Fibroblast of lung (primary cell): ENCODE data around the gene PRAMEF1. TPM values are rescaled to one million over a fixed set of nuclear protein-coding genes. Genes with fewer than 3 reads are reported as not detected.

Experiments used
- DNase-seq, 2 donors: peaks; one replicate each; pipeline versions ENCODE4 v3.0.0 to v3.0.0-alpha.2; 2010; ENCODE audit warnings: low read depth in 2 of 2
- H2AFZ ChIP-seq: 2 replicates; pipeline ENCODE4 v1.5.1; 2012; ENCODE audit warnings: low read length, control low read depth, inconsistent platforms
- H3K27ac ChIP-seq: 2 replicates; pipeline ENCODE4 v1.5.1; 2011; ENCODE audit warnings: low read length, control low read depth; ENCODE audit not compliant: insufficient read depth
- H3K27me3 ChIP-seq: 2 replicates; pipeline ENCODE4 v1.5.1; 2011; ENCODE audit warnings: mild to moderate bottlenecking, low read length; ENCODE audit not compliant: control insufficient read depth, insufficient read depth
- H3K36me3 ChIP-seq: 2 replicates; pipeline ENCODE4 v1.5.1; 2011; ENCODE audit warnings: low read length; ENCODE audit not compliant: control insufficient read depth, insufficient read depth
- H3K4me1 ChIP-seq: 2 replicates; pipeline ENCODE4 v1.5.1; 2011; ENCODE audit warnings: low read length; ENCODE audit not compliant: control insufficient read depth, insufficient read depth; ENCODE audit errors: extremely low read depth
- H3K4me2 ChIP-seq: 2 replicates; pipeline ENCODE4 v1.5.1; 2011; ENCODE audit warnings: low read length, control low read depth; ENCODE audit not compliant: insufficient read depth; ENCODE audit errors: extremely low read depth
- H3K4me3 ChIP-seq, 4 experiments: fragments of 200-600 bp in 1 of 4; sonication (generic) in 1 of 4; replicated peaks in 1 of 4; 2 replicates each; pipeline ENCODE4 v1.5.1; 2011 to 2016; ENCODE audit warnings: low read length in 4 of 4, low read depth in 3 of 4, mild to moderate bottlenecking in 3 of 4, control low read depth in 2 of 4, inconsistent platforms in 1 of 4, mixed read lengths in 1 of 4; ENCODE audit not compliant: insufficient read depth in 1 of 4; ENCODE audit errors: control extremely low read depth in 1 of 4
- H3K79me2 ChIP-seq: 2 replicates; pipeline ENCODE4 v1.5.1; 2012; ENCODE audit warnings: mild to moderate bottlenecking, low read length, inconsistent platforms; ENCODE audit not compliant: control insufficient read depth, insufficient read depth
- H3K9ac ChIP-seq: 2 replicates; pipeline ENCODE4 v1.5.1; 2011; ENCODE audit warnings: mild to moderate bottlenecking, low read length, control low read depth; ENCODE audit not compliant: insufficient read depth
- H3K9me3 ChIP-seq: 2 replicates; pipeline ENCODE4 v1.5.1; 2012; ENCODE audit warnings: low read depth, low read length; ENCODE audit not compliant: control insufficient read depth, insufficient read depth
- H4K20me1 ChIP-seq: 2 replicates; pipeline ENCODE4 v1.5.1; 2011; ENCODE audit warnings: low read length; ENCODE audit not compliant: control insufficient read depth, insufficient read depth; ENCODE audit errors: extremely low read depth
- CTCF ChIP-seq, 2 donors: IDR thresholded peaks in 1 of 2; conservative IDR thresholded peaks in 1 of 2; 1 replicate in 1 of 2; 2 replicates in 1 of 2; pipeline ENCODE4 v1.5.1; 2011 to 2012; ENCODE audit warnings: low read length in 2 of 2, control low read depth in 1 of 2, inconsistent platforms in 1 of 2, low read depth in 1 of 2, mild to moderate bottlenecking in 1 of 2
- EZH2 ChIP-seq: IDR thresholded peaks from 2 replicates; pipeline ENCODE4 v1.5.1; 2012; ENCODE audit warnings: low read length, control low read depth, mild to moderate bottlenecking; ENCODE audit errors: missing control alignments
- polyA plus RNA-seq, 2 donors: library from polyadenylated mRNA; depleted of rRNA in 1 of 2; stranded (reverse) in 1 of 2; unstranded in 1 of 2; fragments of >200 nt; gene quantifications; 2 replicates each; pipeline ENCODE4 v1.2.1, GENCODE V29; 2011 to 2012; ENCODE audit warnings: missing spikeins in 1 of 2
- total RNA-seq: library from RNA; depleted of rRNA; stranded (reverse); fragments of >200 nt; gene quantifications from 2 replicates; pipeline ENCODE4 v1.2.1, GENCODE V29; 2014

Gene PRAMEF1
- total and polyA plus RNA-seq, 2 donors (not counting 1 experiment from before 2014, with no cell fraction given), result not detected

- Histone ChIP-seq H2AFZ (no peak overlapping the region), H3K4me1 (no peaks in the 10 kb centered on the region), H4K20me1 (no peaks in the 10 kb centered on the region), H3K9ac (no peak overlapping the region), H3K4me2 (no peak overlapping the region), H3K79me2 (no peaks in the 10 kb centered on the region), H3K9me3 (no peaks in the 10 kb centered on the region), H3K4me3 (no peak overlapping the region), H3K27ac (no peak overlapping the region), H3K36me3 (no peaks in the 10 kb centered on the region), H3K27me3 (no peaks in the 10 kb centered on the region)
- TF ChIP-seq CTCF (conservative IDR thresholded peaks at IDR 0.05 in 1 of 2, IDR thresholded peaks at IDR 0.05 in 1 of 2; ENCODE audit: low read depth in 1 of 2, low read length in 2 of 2), result no peak
- TF ChIP-seq EZH2, result no peak
- DNase-seq, result no peak
These were observed 27.7 kb upstream of the PRAMEF1 start for GRCh38 chr1:12763479-12763878.

- no peak overlapping the region for H3K4me3 ChIP-seq
- H3K4me1 ChIP-seq, result no peaks in the 10 kb centered on the region
- no peak overlapping the region for H2AFZ ChIP-seq
- no peaks in the 10 kb centered on the region for H4K20me1 ChIP-seq
- no peak overlapping the region for H3K27ac ChIP-seq
- H3K79me2 ChIP-seq, result no peaks in the 10 kb centered on the region
- no peak overlapping the region for H3K4me2 ChIP-seq
- no peaks in the 10 kb centered on the region for H3K9me3 ChIP-seq
- no peaks in the 10 kb centered on the region for H3K27me3 ChIP-seq
- DNase-seq, result no peak
- no peak for TF ChIP-seq CTCF (conservative IDR thresholded peaks at IDR 0.05 in 1 of 2, IDR thresholded peaks at IDR 0.05 in 1 of 2; ENCODE audit: low read depth in 1 of 2, low read length in 2 of 2)
- no peak for TF ChIP-seq EZH2
- H3K36me3 ChIP-seq, result no peaks in the 10 kb centered on the region
- no peak overlapping the region for H3K9ac ChIP-seq
These were observed 27.2 kb upstream of the PRAMEF1 start for GRCh38 chr1:12764016-12764415.

- H3K36me3 ChIP-seq, result no peaks in the 10 kb centered on the region
- no peak overlapping the region for H3K4me2 ChIP-seq
- H3K9ac ChIP-seq, result no peak overlapping the region
- H3K4me1 ChIP-seq, result no peaks in the 10 kb centered on the region
- H3K79me2 ChIP-seq, result no peaks in the 10 kb centered on the region
- no peak overlapping the region for H3K27ac ChIP-seq
- TF ChIP-seq CTCF (conservative IDR thresholded peaks at IDR 0.05 in 1 of 2, IDR thresholded peaks at IDR 0.05 in 1 of 2; ENCODE audit: low read depth in 1 of 2, low read length in 2 of 2) (no peak), EZH2 (no peak)
- no peaks in the 10 kb centered on the region for H3K27me3 ChIP-seq
- no peaks in the 10 kb centered on the region for H3K9me3 ChIP-seq
- no peak overlapping the region for H3K4me3 ChIP-seq
- H2AFZ ChIP-seq, result no peak overlapping the region
- DNase-seq, result no peak
- no peaks in the 10 kb centered on the region for H4K20me1 ChIP-seq
These were observed 22.2 kb upstream of the PRAMEF1 start for GRCh38 chr1:12769031-12769430.
